ENCODE data around the gene DIDO1. TPM values are rescaled to one million over a fixed set of nuclear protein-coding genes. Genes with fewer than 3 reads are reported as not detected.

The DIDO1 gene
- total and polyA plus RNA-seq, 2 donors (not counting 1 experiment from before 2014, with no cell fraction given), result 57.6 to 124 TPM

DNA sequence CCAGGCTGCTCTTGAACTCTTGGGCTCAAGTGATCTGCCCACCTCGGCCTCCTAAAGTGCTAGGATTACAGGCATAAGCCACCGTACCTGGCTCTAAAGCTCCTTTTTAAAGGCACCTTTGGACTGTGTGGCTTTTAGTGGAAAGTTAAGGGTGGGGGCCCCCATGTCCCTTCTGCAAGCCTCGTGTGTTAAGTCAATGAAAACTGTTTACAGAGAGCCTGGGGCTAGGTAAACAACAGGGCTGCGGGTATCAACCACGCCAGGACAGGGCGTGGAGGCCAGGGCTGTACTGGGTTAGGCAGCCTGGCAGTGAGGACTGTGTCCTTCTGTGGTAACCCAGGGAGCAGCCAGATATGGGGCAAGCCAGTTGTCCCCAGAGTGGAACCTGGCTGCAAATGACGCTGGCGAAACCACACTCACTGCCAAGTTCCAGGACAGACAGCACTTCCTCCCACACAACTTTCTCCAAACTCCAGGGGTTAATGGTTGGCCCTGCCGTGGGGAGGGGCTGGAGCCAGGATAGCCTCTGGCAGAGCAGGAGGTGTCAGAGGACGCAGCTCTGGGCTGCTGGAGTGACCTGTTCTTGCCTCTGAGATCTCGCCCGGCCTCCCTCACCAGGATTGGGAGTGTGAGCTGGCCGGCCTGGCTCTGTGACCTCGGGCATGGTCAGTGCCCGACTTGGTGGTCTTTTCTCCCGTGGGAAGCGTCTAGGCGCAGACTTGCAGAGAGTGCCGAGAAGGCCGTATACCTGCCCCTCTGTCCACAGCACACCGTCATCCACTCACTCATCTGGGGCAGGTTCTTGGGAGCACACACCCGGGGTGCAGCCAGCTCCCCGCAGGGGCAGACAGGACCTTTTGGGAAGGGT is 29.4 kb upstream of the DIDO1 start:
- Mint-ChIP-seq H3K4me3 (no peak overlapping the region), H3K27ac (peak overlapping the region; percentile 10), H3K4me1 (peaks cover 53% of the 10 kb centered on the region), H3K27me3 (no peaks in the 10 kb centered on the region), H3K9me3 (ENCODE audit: insufficient read depth) (no peaks in the 10 kb centered on the region)
- Histone ChIP-seq H3K79me2 (ENCODE audit: control insufficient read depth, insufficient read depth, low read length) (peaks cover 78% of the 10 kb centered on the region), H4K20me1 (ENCODE audit: control insufficient read depth, insufficient read depth, low read length, poor library complexity, severe bottlenecking) (peaks cover 41% of the 10 kb centered on the region), H3K4me1 (ENCODE audit: control insufficient read depth in 2 of 2, insufficient read depth in 2 of 2, low read length in 2 of 2) (peaks cover 36 to 55% of the 10 kb centered on the region in 2 donors), H3K9me3 (ENCODE audit: control extremely low read depth in 1 of 3, control insufficient read depth in 2 of 3, insufficient read depth in 1 of 3, low read length in 2 of 3) (no peaks in the 10 kb centered on the region), H2AFZ (ENCODE audit: insufficient read depth, low read depth, low read length, poor library complexity, severe bottlenecking) (no peak overlapping the region), H3K27me3 (replicated peaks in 1 of 4; ENCODE audit: control extremely low read depth in 1 of 4, control insufficient read depth in 3 of 4, insufficient read depth in 4 of 4, low read length in 3 of 4) (no peaks in the 10 kb centered on the region), H3K9ac (ENCODE audit: low read length) (no peak overlapping the region), H3K27ac (ENCODE audit: low read length in 2 of 2) (peak overlapping the region in 1 of 2 donors; percentile 27), H3K4me3 (ENCODE audit: control extremely low read depth in 1 of 5, extremely low read depth in 1 of 5, insufficient read depth in 1 of 5, low read depth in 2 of 5, low read length in 4 of 5) (no peak overlapping the region), H3K4me2 (replicated peaks; ENCODE audit: low read depth, low read length, poor library complexity, severe bottlenecking) (no peak overlapping the region), H3K36me3 (replicated peaks in 1 of 2; ENCODE audit: control extremely low read depth in 1 of 2, control insufficient read depth in 1 of 2, extremely low read depth in 1 of 2, insufficient read depth in 2 of 2, low read length in 1 of 2) (peaks cover 0 to 27% of the 10 kb centered on the region in 2 experiments)
- intact Hi-C loops (cut with micrococcal nuclease), result loop anchor here (2.0 to 10.0 kb wide), 4 partner anchors 49 to 939 kb away; partner anchors contain the start of genes BHLHE23, DNAJC5 and MRGBP
- TF ChIP-seq, protein P1, sequence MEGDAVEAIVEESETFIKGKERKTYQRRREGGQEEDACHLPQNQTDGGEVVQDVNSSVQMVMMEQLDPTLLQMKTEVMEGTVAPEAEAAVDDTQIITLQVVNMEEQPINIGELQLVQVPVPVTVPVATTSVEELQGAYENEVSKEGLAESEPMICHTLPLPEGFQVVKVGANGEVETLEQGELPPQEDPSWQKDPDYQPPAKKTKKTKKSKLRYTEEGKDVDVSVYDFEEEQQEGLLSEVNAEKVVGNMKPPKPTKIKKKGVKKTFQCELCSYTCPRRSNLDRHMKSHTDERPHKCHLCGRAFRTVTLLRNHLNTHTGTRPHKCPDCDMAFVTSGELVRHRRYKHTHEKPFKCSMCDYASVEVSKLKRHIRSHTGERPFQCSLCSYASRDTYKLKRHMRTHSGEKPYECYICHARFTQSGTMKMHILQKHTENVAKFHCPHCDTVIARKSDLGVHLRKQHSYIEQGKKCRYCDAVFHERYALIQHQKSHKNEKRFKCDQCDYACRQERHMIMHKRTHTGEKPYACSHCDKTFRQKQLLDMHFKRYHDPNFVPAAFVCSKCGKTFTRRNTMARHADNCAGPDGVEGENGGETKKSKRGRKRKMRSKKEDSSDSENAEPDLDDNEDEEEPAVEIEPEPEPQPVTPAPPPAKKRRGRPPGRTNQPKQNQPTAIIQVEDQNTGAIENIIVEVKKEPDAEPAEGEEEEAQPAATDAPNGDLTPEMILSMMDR (IDR thresholded peaks at IDR 0.05), result no peak
- no peak for TF ChIP-seq EZH2 (IDR thresholded peaks at IDR 0.05; ENCODE audit: borderline replicate concordance, insufficient read depth, low read depth, low read length, poor library complexity, severe bottlenecking)
- POLR2A ChIA-PET, result interaction anchor here (2.7 kb wide), 1 partner anchor 18 kb away, joined by 42 read pairs; the partner anchor contains the start of gene GID8
- CTCF ChIA-PET, result interaction anchor here (0.8 to 3.5 kb wide), 8 partner anchors 12 to 55 kb away, joined by 3 to 24 read pairs (median 4); no protein-coding TSS in a partner anchor
- 89% methylated on average over 21 of the region's 23 CpGs for WGBS (ENCODE audit: insufficient coverage)
- ATAC-seq (ENCODE audit: low read depth), result no peak
- DNase-seq, result no peak

All from B cell (primary cell).